SU-DHL-6 (cell line): ENCODE data around the gene SIKE1.

Source experiments
- H2AFZ ChIP-seq: fragments of 200-600 bp; sonication (generic); 2 replicates; pipeline ENCODE4 v1.6.1; 2014; ENCODE audit warnings: low read depth, mild to moderate bottlenecking, moderate library complexity, mixed read lengths, antibody characterized with exemption, low read length; ENCODE audit not compliant: severe bottlenecking
- H3F3A ChIP-seq: fragments of 200-600 bp; shearing (Covaris generic); 2 replicates; pipeline ENCODE4 v1.6.0; 2016; ENCODE audit warnings: antibody characterized with exemption, mild to moderate bottlenecking; ENCODE audit not compliant: insufficient read depth
- H3K27ac ChIP-seq: fragments of 200-600 bp; sonication (generic); 2 replicates; pipeline ENCODE4 v1.5.1; 2016; ENCODE audit warnings: low read depth, mild to moderate bottlenecking, low read length, moderate library complexity, mixed read lengths
- H3K27me3 ChIP-seq: fragments of 200-600 bp; sonication (generic), shearing (Covaris generic); 2 replicates; pipeline ENCODE4 v1.6.0; 2014; ENCODE audit warnings: mild to moderate bottlenecking, low read length
- H3K36me3 ChIP-seq: fragments of 200-600 bp; sonication (generic); 2 replicates; pipeline ENCODE4 v1.6.1; 2014; ENCODE audit warnings: mild to moderate bottlenecking, low read length, mixed read lengths
- H3K4me2 ChIP-seq: fragments of 300-600, 200-600 bp; shearing (Covaris generic), sonication (generic); 2 replicates; pipeline ENCODE4 v1.6.0; 2014; ENCODE audit warnings: low read length, low read depth, mild to moderate bottlenecking; ENCODE audit not compliant: poor library complexity, severe bottlenecking
- H3K4me3 ChIP-seq: fragments of 200-600 bp; sonication (generic); 2 replicates; pipeline ENCODE4 v1.5.1; 2014; ENCODE audit warnings: antibody characterized with exemption, low read length, mild to moderate bottlenecking, mixed read lengths; ENCODE audit not compliant: insufficient read depth, poor library complexity, severe bottlenecking
- H3K79me2 ChIP-seq: fragments of 200-600 bp; sonication (generic); 2 replicates; pipeline ENCODE4 v1.6.1; 2014; ENCODE audit warnings: mild to moderate bottlenecking, low read length, moderate library complexity; ENCODE audit not compliant: insufficient read depth
- H3K9ac ChIP-seq: fragments of 200-600 bp; sonication (generic); 2 replicates; pipeline ENCODE4 v1.7.0; 2014; ENCODE audit warnings: mild to moderate bottlenecking, low read length
- H3K9me2 ChIP-seq: fragments of 200-600 bp; sonication (generic); replicated peaks from 2 replicates; pipeline ENCODE4 v1.6.1; 2014; ENCODE audit warnings: low read length; ENCODE audit not compliant: insufficient read depth
- H3K9me3 ChIP-seq: fragments of 200-600 bp; sonication (generic); 2 replicates; pipeline ENCODE4 v1.6.1; 2014; ENCODE audit warnings: low read length, mixed read lengths; ENCODE audit not compliant: insufficient read depth
- H4K20me1 ChIP-seq: fragments of 200-600 bp; sonication (generic); 2 replicates; pipeline ENCODE4 v1.6.1; 2014; ENCODE audit warnings: low read depth, mild to moderate bottlenecking, antibody characterized with exemption, low read length, moderate library complexity, mixed read lengths
- CTCF ChIP-seq: fragments of 200-600 bp; sonication (generic); IDR thresholded peaks from one replicate; pipeline ENCODE4 v1.5.1; 2017; ENCODE audit warnings: antibody characterized with exemption, mild to moderate bottlenecking, low read length, moderate library complexity; ENCODE audit not compliant: insufficient read depth, poor library complexity, severe bottlenecking
- EZH2phosphoT487 ChIP-seq: fragments of 200-600 bp; sonication (generic), shearing (Covaris generic); conservative IDR thresholded peaks from 2 replicates; pipeline ENCODE4 v1.6.1; 2018; ENCODE audit warnings: mild to moderate bottlenecking, antibody characterized with exemption, low read length, moderate library complexity, mixed read lengths

The SIKE1 gene

DNA sequence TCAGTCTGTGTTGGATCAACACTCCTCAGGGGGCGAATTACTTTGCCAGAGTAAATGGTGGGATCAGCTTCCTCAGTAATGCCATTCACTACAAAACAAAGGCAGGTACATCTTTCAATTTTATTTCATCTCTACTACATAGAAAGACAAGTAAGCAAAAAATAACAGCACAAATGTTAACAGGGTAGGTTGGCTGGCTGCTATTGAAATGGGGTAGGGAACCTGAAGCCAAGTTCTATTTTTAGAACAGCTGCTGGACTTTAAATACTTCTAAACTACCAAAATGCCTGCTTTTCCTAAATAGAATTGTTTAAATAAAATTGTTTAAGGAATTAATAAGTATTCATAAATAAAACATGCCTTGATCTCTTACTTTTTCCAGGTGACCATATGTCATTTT lies 56.6 kb downstream of the SIKE1 start:
- H3F3A ChIP-seq: peaks cover 21% of the 10 kb centered on the region
- no peak overlapping the region for H3K4me3 ChIP-seq
- H3K27me3 ChIP-seq: no peaks in the 10 kb centered on the region
- H3K9me3 ChIP-seq: no peaks in the 10 kb centered on the region
- H4K20me1 ChIP-seq: no peaks in the 10 kb centered on the region; the same call in 1 of the 2 replicates
- no peak for TF ChIP-seq CTCF
- TF ChIP-seq EZH2phosphoT487: no peak
- no peaks in the 10 kb centered on the region for H3K79me2 ChIP-seq
- H3K9ac ChIP-seq: no peak overlapping the region
- H3K27ac ChIP-seq: no peak overlapping the region
- H3K9me2 ChIP-seq: no peaks in the 10 kb centered on the region
- peaks cover 74% of the 10 kb centered on the region for H3K36me3 ChIP-seq
- no peak overlapping the region for H3K4me2 ChIP-seq
- H2AFZ ChIP-seq: no peak overlapping the region

DNA sequence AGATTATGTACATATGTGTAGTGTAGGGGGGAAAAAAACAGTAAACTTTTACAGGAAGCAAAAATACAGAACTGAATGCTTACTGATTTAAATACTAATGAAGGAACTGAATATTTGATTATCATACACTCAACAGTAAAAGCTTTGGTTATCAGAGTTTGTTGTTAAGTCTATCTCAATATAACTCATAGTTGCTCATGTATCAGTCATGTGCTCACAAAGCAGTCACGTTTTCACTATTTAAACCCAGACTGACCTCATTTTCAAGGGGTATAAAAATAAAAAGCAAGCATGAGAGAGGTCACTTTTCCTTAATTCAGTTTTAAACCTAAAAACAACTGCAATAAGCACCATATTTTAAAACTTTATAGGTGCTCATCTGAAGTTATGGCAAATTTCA lies 57.0 kb downstream of the SIKE1 start:
- no peaks in the 10 kb centered on the region for H3K9me2 ChIP-seq
- no peaks in the 10 kb centered on the region for H3K9me3 ChIP-seq
- TF ChIP-seq EZH2phosphoT487 (no peak), CTCF (no peak)
- no peaks in the 10 kb centered on the region for H3K27me3 ChIP-seq
- no peak overlapping the region for H2AFZ ChIP-seq
- H3K4me2 ChIP-seq: no peak overlapping the region
- H3K79me2 ChIP-seq: no peaks in the 10 kb centered on the region
- H3K27ac ChIP-seq: no peak overlapping the region
- H4K20me1 ChIP-seq: no peaks in the 10 kb centered on the region; the same call in 1 of the 2 replicates
- H3K4me3 ChIP-seq: no peak overlapping the region
- peaks cover 23% of the 10 kb centered on the region for H3F3A ChIP-seq
- no peak overlapping the region for H3K9ac ChIP-seq
- H3K36me3 ChIP-seq: peaks cover 71% of the 10 kb centered on the region

GRCh38 chr1:114720492-114720891 lies 60.0 kb downstream of the SIKE1 start:
- TF ChIP-seq EZH2phosphoT487 (no peak), CTCF (no peak)
- H3K27me3 ChIP-seq: no peaks in the 10 kb centered on the region
- H3K27ac ChIP-seq: no peak overlapping the region
- no peak overlapping the region for H3K4me2 ChIP-seq
- H4K20me1 ChIP-seq: no peaks in the 10 kb centered on the region
- H3K9ac ChIP-seq: no peak overlapping the region
- H3K36me3 ChIP-seq: peaks cover 57% of the 10 kb centered on the region
- H3K4me3 ChIP-seq: no peak overlapping the region
- no peaks in the 10 kb centered on the region for H3K9me3 ChIP-seq
- H3F3A ChIP-seq: peaks cover 36% of the 10 kb centered on the region
- H2AFZ ChIP-seq: no peak overlapping the region
- no peaks in the 10 kb centered on the region for H3K9me2 ChIP-seq
- H3K79me2 ChIP-seq: peaks cover 11% of the 10 kb centered on the region
